Choroid plexus epithelial cell (primary cell): ENCODE results near the gene SNRPB2.

Experiments
- DNase-seq: peaks from one replicate; pipeline ENCODE4 v3.0.0-alpha.2; 2010; ENCODE audit warnings: low read depth
- H3K4me3 ChIP-seq: 2 replicates; pipeline ENCODE4 v1.5.1; 2011; ENCODE audit warnings: low read depth, mild to moderate bottlenecking, control low read depth, low read length, moderate library complexity
- TF ChIP-seq, protein P1 (sequence below): conservative IDR thresholded peaks from 2 replicates; pipeline ENCODE4 v1.5.1; 2011; ENCODE audit warnings: low read depth, mild to moderate bottlenecking, control low read depth, inconsistent platforms, low read length, moderate library complexity

Gene SNRPB2

DNA sequence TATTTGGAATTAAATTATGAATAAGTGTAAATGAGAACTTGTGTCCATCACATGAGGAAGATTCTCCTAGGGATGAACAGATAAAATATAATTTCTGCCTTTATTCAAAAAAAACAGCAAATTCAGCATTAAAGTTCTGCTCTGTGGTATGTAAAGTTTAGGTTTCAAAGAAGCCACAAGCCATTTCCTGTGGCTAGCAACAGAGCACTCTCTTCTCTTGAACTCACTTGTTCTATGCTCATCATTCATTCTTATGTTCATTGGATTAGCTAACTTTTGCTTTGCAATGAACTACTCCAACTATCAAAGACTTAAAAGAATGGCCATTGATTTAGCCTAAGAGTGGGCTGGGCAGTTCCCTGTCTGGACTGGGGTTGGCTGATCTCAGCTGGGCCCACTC, 20.8 kb upstream of the SNRPB2 start:
- no peak overlapping the region for H3K4me3 ChIP-seq
- no peak for DNase-seq
- TF ChIP-seq, protein P1, sequence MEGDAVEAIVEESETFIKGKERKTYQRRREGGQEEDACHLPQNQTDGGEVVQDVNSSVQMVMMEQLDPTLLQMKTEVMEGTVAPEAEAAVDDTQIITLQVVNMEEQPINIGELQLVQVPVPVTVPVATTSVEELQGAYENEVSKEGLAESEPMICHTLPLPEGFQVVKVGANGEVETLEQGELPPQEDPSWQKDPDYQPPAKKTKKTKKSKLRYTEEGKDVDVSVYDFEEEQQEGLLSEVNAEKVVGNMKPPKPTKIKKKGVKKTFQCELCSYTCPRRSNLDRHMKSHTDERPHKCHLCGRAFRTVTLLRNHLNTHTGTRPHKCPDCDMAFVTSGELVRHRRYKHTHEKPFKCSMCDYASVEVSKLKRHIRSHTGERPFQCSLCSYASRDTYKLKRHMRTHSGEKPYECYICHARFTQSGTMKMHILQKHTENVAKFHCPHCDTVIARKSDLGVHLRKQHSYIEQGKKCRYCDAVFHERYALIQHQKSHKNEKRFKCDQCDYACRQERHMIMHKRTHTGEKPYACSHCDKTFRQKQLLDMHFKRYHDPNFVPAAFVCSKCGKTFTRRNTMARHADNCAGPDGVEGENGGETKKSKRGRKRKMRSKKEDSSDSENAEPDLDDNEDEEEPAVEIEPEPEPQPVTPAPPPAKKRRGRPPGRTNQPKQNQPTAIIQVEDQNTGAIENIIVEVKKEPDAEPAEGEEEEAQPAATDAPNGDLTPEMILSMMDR = no peak

DNA sequence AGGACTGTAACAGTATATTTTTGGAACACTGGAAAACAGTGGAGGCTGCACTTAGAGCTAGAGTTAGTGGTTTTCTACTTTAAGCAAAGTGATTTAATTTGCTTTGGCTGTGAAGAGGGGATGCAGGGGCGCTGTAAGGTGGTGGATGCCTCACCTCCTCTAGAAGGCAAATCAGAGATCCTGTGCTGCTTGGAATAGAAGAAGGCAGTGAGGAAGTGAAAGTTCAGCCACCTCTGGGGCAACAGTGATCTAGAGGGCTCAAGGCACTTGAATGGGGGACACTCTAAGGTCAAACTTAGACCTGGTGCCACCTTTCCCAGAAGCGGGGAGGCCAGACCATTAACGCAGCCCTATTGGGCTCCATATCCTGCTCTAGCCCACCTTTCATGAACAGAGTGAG, 19.0 kb upstream of the SNRPB2 start:
- TF ChIP-seq, protein P1 = no peak
- no peak overlapping the region for H3K4me3 ChIP-seq
- DNase-seq = no peak

GRCh38 chr20:16711661-16712258, 18.1 kb upstream of the SNRPB2 start:
- no peak overlapping the region for H3K4me3 ChIP-seq
- no peak for DNase-seq
- TF ChIP-seq, protein P1 = no peak

DNA sequence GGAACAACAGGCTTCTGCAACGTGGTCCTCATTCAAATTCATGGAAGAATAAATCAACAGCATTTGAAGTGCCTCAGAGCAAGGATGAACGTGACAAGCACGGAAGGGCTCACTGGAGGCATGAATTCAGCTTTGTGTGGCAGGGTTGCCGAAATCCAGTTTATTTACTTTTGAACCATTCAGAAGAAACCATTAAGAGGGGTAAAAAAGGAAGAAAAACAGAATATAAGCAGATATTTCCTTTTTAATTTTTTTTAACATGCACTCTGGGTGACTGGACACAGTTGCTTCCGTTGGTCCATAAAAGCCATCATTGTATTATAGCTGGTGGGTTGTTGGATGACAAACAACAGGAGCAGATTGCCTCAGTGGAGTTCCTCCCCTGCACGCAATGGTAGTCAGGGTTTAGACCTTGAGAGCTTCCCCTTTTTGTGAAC, 17.3 kb upstream of the SNRPB2 start:
- no peak overlapping the region for H3K4me3 ChIP-seq
- TF ChIP-seq, protein P1 = no peak
- DNase-seq = no peak

- H3K4me3 ChIP-seq = no peak overlapping the region
- DNase-seq = no peak
- TF ChIP-seq, protein P1 = no peak
Measured at GRCh38 chr20:16713066-16713465, 16.8 kb upstream of the SNRPB2 start.

DNA sequence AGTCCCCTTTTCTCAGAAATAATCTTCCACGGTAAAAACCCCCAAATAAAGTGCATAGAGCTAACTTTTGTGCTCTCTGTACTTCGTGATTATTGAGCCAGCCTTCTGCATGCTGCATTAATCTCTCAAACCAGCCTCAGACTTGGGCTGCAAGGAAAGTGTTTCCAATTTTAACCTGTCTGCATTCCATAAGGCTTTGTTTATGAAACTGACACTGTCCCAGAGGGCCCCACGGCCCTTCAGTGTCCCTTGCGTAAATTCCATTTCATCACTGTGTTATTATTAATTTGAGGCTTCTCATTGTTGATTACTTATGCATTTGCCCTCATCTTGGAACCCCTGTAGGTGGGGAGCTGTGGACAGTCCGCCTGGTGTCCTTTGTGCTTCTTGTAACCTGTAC, 15.6 kb upstream of the SNRPB2 start:
- TF ChIP-seq, protein P1 = no peak
- DNase-seq = no peak
- H3K4me3 ChIP-seq = no peak overlapping the region

DNA sequence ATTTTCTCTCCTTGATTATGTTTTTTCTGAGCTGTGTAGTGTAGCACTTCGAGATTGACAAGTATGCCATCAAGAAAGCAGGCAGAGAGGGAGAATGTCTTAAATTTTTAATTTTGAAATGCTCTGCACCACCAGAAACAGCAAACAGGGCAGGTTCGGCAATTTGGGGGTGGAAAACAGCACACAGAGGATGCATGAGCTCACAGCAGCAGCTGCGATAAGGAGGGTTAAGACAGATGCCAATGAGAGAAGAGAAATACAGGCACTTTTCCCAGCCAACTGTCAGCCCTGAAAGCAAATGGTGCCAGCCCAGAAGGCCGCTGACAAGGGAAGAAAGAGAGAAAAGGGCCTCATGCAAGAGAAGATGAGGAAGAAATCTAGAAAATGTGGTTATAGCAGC, 15.1 kb upstream of the SNRPB2 start:
- no peak overlapping the region for H3K4me3 ChIP-seq
- TF ChIP-seq, protein P1 = no peak

More for the DNA sequence above, 15.1 kb upstream of the SNRPB2 start:
- DNase-seq = no peak
